ENCODE data around the gene IGFBP7.

GRCh38 chr4:56999751-57000150, 110.4 kb downstream of the IGFBP7 start:
- no peak for TF ChIP-seq MYC (IDR thresholded peaks at IDR 0.05; ENCODE audit: borderline replicate concordance, low read length)
- TF ChIP-seq CTCF (IDR thresholded peaks at IDR 0.05) = no peak
- no peak for TF ChIP-seq MAFK (IDR thresholded peaks at IDR 0.05; ENCODE audit: partially characterized antibody)
- no peak for TF ChIP-seq EP300 (IDR thresholded peaks at IDR 0.05)
- TF ChIP-seq SMC3 (IDR thresholded peaks at IDR 0.05) = no peak
- TF ChIP-seq NR3C1 (IDR thresholded peaks at IDR 0.05) = no peak
- no peak for TF ChIP-seq RFX5 (IDR thresholded peaks at IDR 0.05)
- no peak for TF ChIP-seq POLR2A (IDR thresholded peaks at IDR 0.05; ENCODE audit: low read length)
